Activated T-cell treated with anti-CD3 and anti-CD28 coated beads for 1 hour (primary cell): ENCODE results near the gene ZER1.
A peak's percentile ranks its signal among the peaks of the same experiment; 100 is the strongest.

Experiments used
- DNase-seq: peaks from one replicate; pipeline ENCODE4 v3.0.0-alpha.2; 2020; ENCODE audit warnings: low read depth

Gene ZER1

GRCh38 chr9:128735373-128735772 lies 36.4 kb downstream of the ZER1 start:
- DNase-seq = no peak

- no peak for DNase-seq
Measured at GRCh38 chr9:128733256-128733655, 38.5 kb downstream of the ZER1 start.

- no peak for DNase-seq
Measured at GRCh38 chr9:128732576-128732975, 39.2 kb downstream of the ZER1 start.

GRCh38 chr9:128731691-128732090 lies 40.0 kb downstream of the ZER1 start:
- no peak for DNase-seq

- DNase-seq = no peak
Measured at GRCh38 chr9:128731093-128731492, 40.6 kb downstream of the ZER1 start.

- DNase-seq = no peak
Measured at GRCh38 chr9:128729766-128730517, 41.8 kb downstream of the ZER1 start.

GRCh38 chr9:128729302-128729701 lies 42.4 kb downstream of the ZER1 start:
- DNase-seq = no peak

GRCh38 chr9:128728298-128728697 lies 43.4 kb downstream of the ZER1 start:
- no peak for DNase-seq

GRCh38 chr9:128727640-128728248 lies 44.0 kb downstream of the ZER1 start:
- DNase-seq = no peak

- no peak for DNase-seq
Measured at GRCh38 chr9:128724744-128725211, 46.9 kb downstream of the ZER1 start.

GRCh38 chr9:128723866-128724743 lies 47.6 kb downstream of the ZER1 start, which contains the start of gene ZDHHC12:
ZDHHC12 (minus strand) TSS chr9:128724127; CDS start chr9:128724093, 34 bp downstream.
- DNase-seq = peak; percentile 99

GRCh38 chr9:128723352-128723865 lies 48.3 kb downstream of the ZER1 start:
- DNase-seq = no peak

- DNase-seq = no peak
Measured at GRCh38 chr9:128722380-128723351, 49.1 kb downstream of the ZER1 start.

- DNase-seq = no peak
Measured at GRCh38 chr9:128721487-128722010, 50.2 kb downstream of the ZER1 start.

- DNase-seq = no peak
Measured at GRCh38 chr9:128720841-128721486, 50.8 kb downstream of the ZER1 start.

- no peak for DNase-seq
Measured at GRCh38 chr9:128719919-128720605, 51.7 kb downstream of the ZER1 start.

- no peak for DNase-seq
Measured at GRCh38 chr9:128718475-128718874, 53.3 kb downstream of the ZER1 start.

- DNase-seq = no peak
Measured at GRCh38 chr9:128718047-128718446, 53.7 kb downstream of the ZER1 start.

GRCh38 chr9:128716581-128717254 lies 55.0 kb downstream of the ZER1 start:
- no peak for DNase-seq
